HG03095 (cell line): Measurements from ENCODE around the gene CTNNA3.

ENCODE experiments used
- ATAC-seq: cut with Tn5 transposase; IDR thresholded peaks from one replicate; pipeline ENCODE4 v1.9.1; 2021; ENCODE audit warnings: moderate library complexity; ENCODE audit not compliant: unreplicated experiment

The CTNNA3 gene

GRCh38 chr10:67144530-67144929 is 551.5 kb downstream of the CTNNA3 start:
- no peak for ATAC-seq

- no peak for ATAC-seq
These were observed 554.7 kb downstream of the CTNNA3 start for GRCh38 chr10:67141300-67141699.

GRCh38 chr10:67140641-67141040 is 555.4 kb downstream of the CTNNA3 start:
- ATAC-seq, result no peak

GRCh38 chr10:67127441-67127840 is 568.6 kb downstream of the CTNNA3 start:
- no peak for ATAC-seq

GRCh38 chr10:67119651-67120050 is 576.3 kb downstream of the CTNNA3 start:
- no peak for ATAC-seq

- ATAC-seq, result no peak
These were observed 580.0 kb downstream of the CTNNA3 start for GRCh38 chr10:67115972-67116371.

- ATAC-seq, result no peak
These were observed 581.0 kb downstream of the CTNNA3 start for GRCh38 chr10:67114945-67115344.

- ATAC-seq, result no peak
These were observed 583.2 kb downstream of the CTNNA3 start for GRCh38 chr10:67112765-67113164.

GRCh38 chr10:67110286-67110685 is 585.7 kb downstream of the CTNNA3 start:
- ATAC-seq, result no peak

- ATAC-seq, result no peak
These were observed 588.3 kb downstream of the CTNNA3 start for GRCh38 chr10:67107670-67108069.

GRCh38 chr10:67100951-67101350 is 595.0 kb downstream of the CTNNA3 start:
- no peak for ATAC-seq

- ATAC-seq, result no peak
These were observed 597.5 kb downstream of the CTNNA3 start for GRCh38 chr10:67098461-67098860.

GRCh38 chr10:67095531-67095930 is 600.5 kb downstream of the CTNNA3 start:
- ATAC-seq, result no peak

GRCh38 chr10:67088036-67088435 is 608.0 kb downstream of the CTNNA3 start:
- ATAC-seq, result no peak

- ATAC-seq, result no peak
These were observed 608.9 kb downstream of the CTNNA3 start for GRCh38 chr10:67087135-67087425.

- ATAC-seq, result no peak
These were observed 609.5 kb downstream of the CTNNA3 start for GRCh38 chr10:67086327-67087134.

GRCh38 chr10:67079126-67079525 is 616.9 kb downstream of the CTNNA3 start:
- no peak for ATAC-seq

GRCh38 chr10:67077376-67077775 is 618.6 kb downstream of the CTNNA3 start:
- ATAC-seq, result no peak

GRCh38 chr10:67076144-67076543 is 619.9 kb downstream of the CTNNA3 start:
- no peak for ATAC-seq

GRCh38 chr10:67075491-67075971 is 620.5 kb downstream of the CTNNA3 start:
- no peak for ATAC-seq

GRCh38 chr10:67072654-67073053 is 623.3 kb downstream of the CTNNA3 start:
- ATAC-seq, result no peak

- ATAC-seq, result no peak
These were observed 645.6 kb downstream of the CTNNA3 start for GRCh38 chr10:67050415-67050814.

GRCh38 chr10:67049988-67050387 is 646.0 kb downstream of the CTNNA3 start:
- ATAC-seq, result no peak
